HG03039 (cell line): ENCODE results near the gene TAC3.
"Not testable (repeated sequence)": the region's sequence is repeated elsewhere in the genome, so short reads cannot be mapped to it uniquely, and the experiment has no call there.

Source experiments
- ATAC-seq: cut with Tn5 transposase; IDR thresholded peaks from one replicate; pipeline ENCODE4 v1.9.1; 2021; ENCODE audit warnings: mild to moderate bottlenecking, moderate library complexity; ENCODE audit not compliant: unreplicated experiment

Gene TAC3

DNA sequence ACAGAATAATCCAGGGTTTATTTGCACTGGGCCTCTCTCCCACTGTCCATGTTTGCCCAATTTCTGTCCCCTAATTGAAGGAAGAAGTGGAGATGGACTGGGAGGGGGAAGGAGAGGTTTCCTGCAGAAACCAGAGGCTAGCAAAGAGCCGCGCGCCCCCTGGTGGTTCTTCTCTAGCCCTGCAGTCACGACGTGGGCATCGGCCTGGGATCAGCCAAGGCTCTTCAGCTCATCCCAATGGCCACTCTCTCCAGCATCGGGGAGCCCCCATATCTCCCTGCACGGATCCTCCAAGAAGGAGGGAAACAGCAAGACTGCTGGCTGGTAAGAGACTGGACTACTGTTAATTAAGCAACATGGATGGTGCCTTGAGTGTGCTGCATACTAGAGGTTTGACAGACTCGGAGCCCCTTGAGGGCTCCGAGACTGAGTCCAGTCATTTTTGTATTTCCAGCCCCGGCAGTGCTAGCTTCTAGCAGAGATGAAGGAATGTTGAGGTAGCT lies 28.7 kb downstream of the TAC3 start:
- ATAC-seq = peak; percentile 55

DNA sequence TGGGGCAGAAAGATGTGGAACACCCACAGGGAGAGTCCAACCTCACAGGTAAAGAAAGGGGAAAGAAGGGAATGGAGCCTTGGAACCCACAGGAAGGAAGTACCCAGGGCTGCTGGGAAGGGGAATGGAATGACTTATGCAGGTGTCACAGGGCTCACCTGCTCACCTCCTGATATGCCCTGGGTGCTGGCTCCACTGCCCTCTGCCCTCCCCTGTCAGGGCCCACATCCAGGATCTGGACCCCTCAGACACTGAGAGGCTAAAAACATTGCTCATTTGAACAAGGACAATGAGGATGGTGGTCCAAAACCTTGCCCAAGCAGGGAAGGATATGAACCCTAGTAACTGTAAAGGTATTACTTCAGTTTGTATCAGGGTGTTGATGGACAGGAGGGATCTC lies 29.3 kb downstream of the TAC3 start:
- no peak for ATAC-seq

DNA sequence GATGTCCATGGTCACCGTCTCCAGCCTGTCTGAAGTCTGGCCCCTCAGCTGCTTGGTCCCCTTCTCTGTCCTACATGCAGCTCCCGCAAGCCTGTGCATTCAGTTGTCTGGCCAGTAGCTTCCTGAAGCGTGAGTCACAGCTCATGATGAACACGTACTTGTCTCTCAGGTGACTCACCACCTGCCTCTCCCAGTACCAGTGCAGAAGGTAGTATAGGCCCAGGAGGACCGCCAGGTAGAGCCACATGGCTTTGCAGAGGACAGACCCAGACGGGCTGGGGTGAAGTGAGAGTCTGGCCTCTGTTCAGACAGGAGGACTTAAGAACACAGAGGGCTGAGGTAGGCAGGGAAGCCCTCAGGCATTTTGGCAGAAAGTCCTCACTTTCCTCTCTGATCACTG lies 30.6 kb downstream of the TAC3 start:
- ATAC-seq = not testable (repeated sequence)

DNA sequence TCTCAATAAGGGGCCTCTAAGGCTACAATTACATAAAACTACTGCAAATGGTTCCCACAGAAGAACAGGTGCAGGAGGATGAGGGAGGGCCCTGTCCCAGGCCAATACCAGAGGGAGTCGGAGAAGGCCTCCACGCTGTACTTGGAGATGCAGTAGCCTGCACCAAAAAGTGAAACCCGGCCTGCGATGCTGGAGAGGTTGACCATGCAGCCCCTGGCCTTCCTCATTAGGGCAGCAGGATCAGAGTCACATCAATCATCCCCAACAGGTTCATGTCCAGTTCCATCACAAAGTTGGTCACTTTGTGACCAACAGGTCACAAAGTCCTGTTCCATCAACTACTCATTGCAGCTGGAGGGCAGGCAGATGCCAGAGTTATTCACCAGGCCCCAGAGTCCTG lies 32.9 kb downstream of the TAC3 start:
- no peak for ATAC-seq

DNA sequence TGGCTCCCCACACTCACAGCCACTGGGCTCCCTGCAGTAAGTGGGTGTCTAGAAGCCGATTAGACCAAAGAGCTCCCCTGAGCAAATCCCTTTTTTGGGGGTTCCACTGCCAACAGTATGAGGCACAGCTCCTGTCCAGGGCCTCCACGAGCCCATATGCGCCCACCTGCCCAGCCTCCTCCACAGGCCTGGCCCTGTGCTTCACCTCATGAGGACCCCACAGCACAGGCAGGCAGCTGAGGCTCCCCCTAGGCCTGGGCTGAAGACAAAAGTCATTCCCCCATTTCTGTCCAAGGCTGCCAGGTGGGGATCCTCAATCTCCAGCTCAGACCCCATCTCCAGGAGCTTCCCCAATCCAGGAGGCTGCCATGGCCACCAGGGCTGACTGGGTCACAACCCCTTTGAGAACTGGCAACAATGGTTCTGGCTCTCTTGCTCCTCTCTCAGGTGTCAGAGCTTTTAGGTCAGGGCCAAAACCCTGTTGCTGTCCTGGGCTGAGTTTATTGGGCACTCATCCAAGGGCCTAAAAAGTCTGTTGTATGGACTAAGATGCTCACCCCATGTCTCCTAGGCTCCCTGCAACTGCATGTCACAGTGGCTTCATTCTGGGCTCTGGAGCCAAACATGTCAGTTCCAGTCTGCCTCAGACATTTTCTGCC lies 33.6 kb downstream of the TAC3 start:
- ATAC-seq = not testable (repeated sequence)

DNA sequence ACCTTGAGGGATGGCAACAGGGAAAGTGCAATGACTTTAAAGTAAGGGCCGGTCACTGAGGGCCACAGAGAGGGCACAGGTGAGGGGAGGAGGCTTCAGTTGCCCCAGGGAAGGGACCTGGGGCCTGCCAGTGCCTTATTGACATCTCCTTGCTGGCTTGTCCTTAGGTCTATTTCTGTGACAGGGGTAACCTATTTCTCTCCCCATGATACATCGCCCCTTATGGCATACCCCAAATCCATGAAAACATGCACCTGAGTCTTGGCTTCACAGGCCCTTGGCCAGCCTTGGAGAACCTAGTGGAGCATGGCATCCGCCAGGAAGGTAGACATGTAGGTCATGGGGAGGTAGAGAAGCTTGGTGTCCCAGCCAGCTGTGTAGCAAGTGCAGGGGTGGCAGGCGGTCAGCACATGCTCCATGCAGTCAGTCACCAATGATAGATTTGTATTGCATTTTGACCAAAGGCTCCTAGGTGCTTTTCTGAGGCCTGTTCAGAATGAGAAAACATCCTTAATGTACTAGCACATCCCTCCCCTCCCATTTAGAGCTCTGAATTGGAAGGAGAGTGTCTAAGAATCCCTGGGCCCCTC lies 35.3 kb downstream of the TAC3 start:
- ATAC-seq = no peak

DNA sequence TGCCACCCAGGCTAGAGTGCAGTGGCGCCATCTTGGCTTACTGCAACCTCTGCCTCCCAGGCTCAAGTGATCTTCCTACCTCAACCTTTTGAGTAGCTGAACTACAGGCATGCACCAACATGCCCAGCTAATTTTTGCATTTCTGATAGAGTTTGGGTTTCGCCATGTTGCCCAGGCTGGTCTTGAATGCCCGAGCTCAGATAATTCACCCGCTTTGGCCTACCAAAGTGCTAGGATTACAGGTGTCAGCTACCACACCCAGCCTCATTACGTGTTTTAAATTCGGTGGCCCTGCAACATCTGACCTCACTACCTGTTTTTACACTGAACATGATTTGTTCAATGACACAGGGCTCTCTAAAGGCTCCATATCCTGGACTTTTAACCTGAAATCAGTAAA lies 36.1 kb downstream of the TAC3 start:
- ATAC-seq = no peak

DNA sequence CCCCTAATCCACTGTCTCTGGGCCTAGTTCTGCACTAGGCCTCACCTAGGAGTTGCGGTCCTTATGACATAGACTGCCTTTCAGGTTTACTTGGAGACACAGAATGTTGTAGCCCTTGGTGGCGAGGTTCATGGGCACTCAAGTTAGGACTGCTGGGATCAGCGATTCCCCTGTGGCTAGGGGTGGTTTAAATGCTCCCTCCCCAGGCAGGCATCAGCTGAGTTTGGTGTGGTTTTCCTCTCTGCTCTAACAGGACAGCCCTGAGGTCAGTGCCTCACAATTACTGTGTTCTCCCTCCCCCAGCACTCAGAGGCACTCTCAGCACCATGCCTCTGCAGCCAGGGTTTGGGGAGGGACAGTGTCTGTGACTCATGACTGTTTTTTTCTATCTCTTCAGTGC lies 36.7 kb downstream of the TAC3 start:
- no peak for ATAC-seq

DNA sequence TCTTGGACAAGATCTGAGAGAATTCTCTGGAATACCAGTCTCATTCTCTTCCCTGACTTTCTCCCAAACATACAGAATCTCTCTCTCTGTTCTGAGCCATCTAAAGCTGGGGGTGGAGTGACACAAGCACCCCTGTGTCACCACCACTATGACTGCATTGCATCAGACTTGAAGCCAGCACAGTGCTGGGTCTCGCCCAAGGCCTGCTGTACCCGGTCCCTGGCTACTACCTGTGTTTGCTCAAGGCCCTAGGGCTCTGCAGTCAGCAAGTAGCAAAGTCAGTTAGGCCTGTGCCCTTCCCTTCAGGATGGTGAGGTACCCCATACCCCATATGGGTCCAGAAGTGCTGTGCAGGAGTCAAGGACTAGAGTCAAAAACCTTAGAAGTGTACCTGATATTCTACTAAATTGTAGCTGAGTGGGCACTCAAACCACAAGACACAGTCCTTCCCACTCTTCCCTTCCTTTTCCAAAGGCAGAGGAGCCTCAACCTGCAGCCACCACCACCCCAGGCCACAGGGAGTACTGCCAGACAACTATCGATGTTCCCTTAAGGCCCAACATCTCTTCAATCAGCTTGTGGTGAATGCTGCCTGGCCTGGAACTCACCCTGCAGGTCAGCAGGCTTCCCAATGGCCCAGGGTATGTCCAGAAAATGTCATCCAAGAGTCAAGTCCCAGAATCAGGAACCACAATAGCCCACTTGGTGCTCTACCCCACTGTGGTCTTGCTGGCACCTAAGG lies 37.8 kb downstream of the TAC3 start:
- no peak for ATAC-seq

DNA sequence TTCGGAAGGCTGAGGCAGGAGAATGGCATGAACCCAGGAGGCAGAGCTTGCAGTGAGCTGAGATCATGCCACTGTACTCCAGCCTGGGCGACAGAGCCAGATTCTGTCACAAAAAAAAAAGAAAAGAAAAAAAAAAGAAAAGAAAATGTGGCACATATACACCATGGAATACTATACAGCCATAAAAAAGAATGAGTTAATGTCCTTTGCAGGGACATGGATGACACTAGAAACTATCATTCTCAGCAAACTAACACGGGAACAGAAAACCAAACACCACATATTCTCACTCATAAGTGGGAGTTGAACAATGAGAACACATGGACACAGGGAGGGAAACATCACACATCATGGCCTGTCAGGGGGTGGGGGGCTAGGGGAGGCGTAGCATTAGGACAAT lies 39.0 kb downstream of the TAC3 start:
- ATAC-seq = not testable (repeated sequence)

DNA sequence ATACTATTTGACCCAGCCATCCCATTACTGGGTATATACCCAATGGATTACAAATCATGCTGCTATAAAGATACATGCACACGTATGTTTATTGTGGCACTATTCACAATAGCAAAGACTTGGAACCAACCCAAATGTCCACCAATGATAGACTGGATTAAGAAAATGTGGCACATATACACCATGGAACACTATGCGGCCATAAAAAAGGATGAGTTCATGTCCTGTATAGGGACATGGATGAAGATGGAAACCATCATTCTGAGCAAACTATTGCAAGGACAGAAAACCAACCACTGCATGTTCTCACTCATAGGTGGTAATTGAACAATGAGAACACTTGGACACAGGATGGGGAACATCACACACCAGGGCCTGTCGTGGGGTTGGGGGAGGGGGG lies 42.1 kb downstream of the TAC3 start:
- not testable (repeated sequence) for ATAC-seq

DNA sequence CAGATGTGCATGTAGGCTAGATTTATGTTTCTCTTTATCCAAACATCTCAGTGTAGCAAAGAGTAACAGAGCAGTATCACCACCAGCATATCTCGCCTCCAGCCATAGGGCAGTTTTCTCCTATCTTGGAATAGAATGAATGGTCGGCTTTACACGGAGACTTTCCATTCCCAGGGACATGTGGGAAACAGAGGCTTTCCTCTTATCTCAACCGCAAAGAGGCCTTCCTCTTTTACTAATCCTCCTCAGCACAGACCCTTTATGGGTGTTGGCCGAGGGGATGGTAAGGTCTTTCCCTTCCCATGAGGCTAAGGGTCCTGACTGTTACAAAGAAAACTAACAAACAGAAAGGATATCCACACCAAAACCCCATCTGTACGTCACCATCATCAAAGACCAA lies 47.4 kb downstream of the TAC3 start:
- ATAC-seq = not testable (repeated sequence)

DNA sequence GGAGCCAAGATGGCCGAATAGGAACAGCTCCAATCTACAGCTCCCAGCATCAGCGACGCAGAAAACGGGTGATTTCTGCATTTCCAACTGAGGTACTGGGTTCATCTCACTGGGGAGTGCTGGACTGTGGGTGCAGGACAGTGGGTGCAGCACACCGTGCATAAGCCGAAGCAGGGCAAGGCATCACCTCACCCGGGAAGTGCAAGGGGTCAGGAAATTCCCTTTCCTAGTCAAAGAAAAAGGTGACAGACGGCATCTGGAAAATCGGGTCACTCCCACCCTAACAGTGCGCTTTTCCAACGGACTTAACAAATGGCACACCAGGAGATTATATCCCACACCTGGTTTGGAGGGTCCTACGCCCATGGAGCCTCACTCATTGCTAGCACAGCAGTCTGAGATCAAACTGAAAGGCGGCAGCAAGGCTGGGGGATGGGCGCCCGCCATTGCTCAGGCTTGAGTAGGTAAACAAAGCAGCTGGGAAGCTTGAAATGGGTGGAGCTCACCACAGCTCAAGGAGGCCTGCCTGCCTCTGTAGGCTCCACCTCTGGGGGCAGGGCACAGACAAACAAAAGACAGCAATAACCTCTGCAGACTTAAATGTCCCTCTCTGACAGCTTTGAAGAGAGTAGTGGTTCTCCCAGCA lies 50.2 kb downstream of the TAC3 start:
- ATAC-seq = not testable (repeated sequence)

DNA sequence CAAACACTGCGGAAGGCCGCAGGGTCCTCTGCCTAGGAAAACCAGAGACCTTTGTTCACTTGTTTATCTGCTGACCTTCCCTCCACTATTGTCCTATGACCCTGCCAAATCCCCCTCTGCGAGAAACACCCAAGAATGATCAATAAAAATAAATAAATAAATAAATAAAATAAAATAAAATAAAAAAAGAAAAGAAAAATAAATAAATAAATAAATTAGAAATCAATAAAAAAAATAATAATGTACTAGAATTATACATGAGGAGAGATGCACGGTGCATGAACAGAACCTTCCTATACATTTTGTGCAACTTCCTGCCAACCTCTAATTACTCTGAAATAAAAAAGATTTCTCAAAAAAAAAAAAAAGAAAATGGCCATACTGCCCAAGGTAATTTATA lies 51.2 kb downstream of the TAC3 start:
- ATAC-seq = not testable (repeated sequence)

DNA sequence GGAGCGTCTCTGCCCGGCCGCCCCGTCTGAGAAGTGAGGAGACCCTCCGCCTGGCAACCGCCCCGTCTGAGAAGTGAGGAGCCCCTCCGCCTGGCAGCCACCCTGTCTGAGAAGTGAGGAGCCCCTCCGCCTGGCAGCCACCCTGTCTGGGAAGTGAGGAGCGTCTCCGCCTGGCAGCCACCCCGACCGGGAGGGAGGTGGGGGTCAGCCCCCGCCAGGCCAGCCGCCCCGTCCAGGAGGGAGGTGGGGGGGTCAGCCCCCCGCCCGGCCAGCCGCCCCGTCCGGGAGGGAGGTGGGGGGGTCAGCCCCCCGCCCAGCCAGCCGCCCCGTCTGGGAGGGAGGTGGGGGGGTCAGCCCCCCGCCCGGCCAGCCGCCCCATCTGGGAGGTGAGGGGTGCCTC lies 52.8 kb downstream of the TAC3 start:
- ATAC-seq = not testable (repeated sequence)

DNA sequence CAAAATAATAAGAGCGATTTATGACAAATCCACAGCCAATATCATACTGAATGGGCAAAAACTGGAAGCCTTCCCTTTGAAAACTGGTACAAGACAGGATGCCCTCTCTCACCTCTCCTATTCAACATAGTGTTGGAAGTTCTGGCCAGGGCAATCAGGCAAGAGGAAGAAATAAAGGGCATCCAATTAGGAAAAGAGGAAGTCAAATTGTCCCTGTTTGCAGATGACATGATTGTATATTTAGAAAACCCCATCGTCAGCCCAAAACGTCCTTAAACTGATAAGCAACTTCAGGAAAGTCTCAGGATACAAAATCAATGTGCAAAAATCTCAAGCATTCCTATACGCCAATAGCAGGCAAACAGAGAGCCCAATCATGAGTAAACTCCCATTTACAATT lies 54.1 kb downstream of the TAC3 start:
- ATAC-seq = not testable (repeated sequence)
